ENCODE data around the gene VAMP1.

Gene VAMP1

GRCh38 chr12:6461401-6462233 lies 8.9 kb downstream of the VAMP1 start:
- Histone ChIP-seq H3K9me3 (ENCODE audit: control insufficient read depth, insufficient read depth, low read length) (no peaks in the 10 kb centered on the region), H3F3A (ENCODE audit: control insufficient read depth, insufficient read depth) (peaks cover 20% of the 10 kb centered on the region), H3K27ac (ENCODE audit: low read depth, low read length) (peak overlapping the region; percentile 76), H3K4me2 (ENCODE audit: low read length) (peak overlapping the region; percentile 68), H3K4me1 (ENCODE audit: control insufficient read depth, low read length) (peaks cover 68% of the 10 kb centered on the region), H3K4me3 (ENCODE audit: low read length) (peak overlapping the region; percentile 50), H3K36me3 (ENCODE audit: control insufficient read depth, low read length) (peaks cover 94% of the 10 kb centered on the region), H3K79me2 (ENCODE audit: control insufficient read depth, low read length) (peaks cover 36% of the 10 kb centered on the region), H3K9me2 (replicated peaks; ENCODE audit: control insufficient read depth, low read length) (no peaks in the 10 kb centered on the region), H4K20me1 (ENCODE audit: control insufficient read depth, insufficient read depth, low read depth, low read length) (no peaks in the 10 kb centered on the region), H3K27me3 (ENCODE audit: control insufficient read depth, low read length) (no peaks in the 10 kb centered on the region)
- TF ChIP-seq CTCF (IDR thresholded peaks at IDR 0.05; ENCODE audit: low read depth, low read length, poor library complexity, severe bottlenecking): no peak
- TF ChIP-seq EZH2phosphoT487 (IDR thresholded peaks at IDR 0.05; ENCODE audit: borderline replicate concordance, low read length): no peak

GRCh38 chr12:6460751-6461371 lies 9.6 kb downstream of the VAMP1 start:
- Histone ChIP-seq H3F3A (ENCODE audit: control insufficient read depth, insufficient read depth) (peaks cover 15% of the 10 kb centered on the region), H3K79me2 (ENCODE audit: control insufficient read depth, low read length) (peaks cover 28% of the 10 kb centered on the region), H3K36me3 (ENCODE audit: control insufficient read depth, low read length) (peaks cover 89% of the 10 kb centered on the region), H3K4me1 (ENCODE audit: control insufficient read depth, low read length) (peaks cover 63% of the 10 kb centered on the region), H3K4me2 (ENCODE audit: low read length) (peak overlapping the region; percentile 68), H3K27ac (ENCODE audit: low read depth, low read length) (peak overlapping the region; percentile 76), H3K9me3 (ENCODE audit: control insufficient read depth, insufficient read depth, low read length) (no peaks in the 10 kb centered on the region), H3K4me3 (ENCODE audit: low read length) (peak overlapping the region; percentile 50), H3K9me2 (replicated peaks; ENCODE audit: control insufficient read depth, low read length) (no peaks in the 10 kb centered on the region), H4K20me1 (ENCODE audit: control insufficient read depth, insufficient read depth, low read depth, low read length) (no peaks in the 10 kb centered on the region), H3K27me3 (ENCODE audit: control insufficient read depth, low read length) (no peaks in the 10 kb centered on the region)
- TF ChIP-seq CTCF (IDR thresholded peaks at IDR 0.05; ENCODE audit: low read depth, low read length, poor library complexity, severe bottlenecking): no peak
- no peak for TF ChIP-seq EZH2phosphoT487 (IDR thresholded peaks at IDR 0.05; ENCODE audit: borderline replicate concordance, low read length)

- no peak overlapping the region for H3K27ac ChIP-seq (ENCODE audit: low read depth, low read length)
- no peaks in the 10 kb centered on the region for H4K20me1 ChIP-seq (ENCODE audit: control insufficient read depth, insufficient read depth, low read depth, low read length)
- no peaks in the 10 kb centered on the region for H3K9me3 ChIP-seq (ENCODE audit: control insufficient read depth, insufficient read depth, low read length)
- no peak overlapping the region for H3K4me3 ChIP-seq (ENCODE audit: low read length)
- peaks cover 48% of the 10 kb centered on the region for H3K4me1 ChIP-seq (ENCODE audit: control insufficient read depth, low read length)
- no peaks in the 10 kb centered on the region for H3K27me3 ChIP-seq (ENCODE audit: control insufficient read depth, low read length)
- TF ChIP-seq EZH2phosphoT487 (IDR thresholded peaks at IDR 0.05; ENCODE audit: borderline replicate concordance, low read length) (no peak), CTCF (IDR thresholded peaks at IDR 0.05; ENCODE audit: low read depth, low read length, poor library complexity, severe bottlenecking) (no peak)
- H3K4me2 ChIP-seq (ENCODE audit: low read length): no peak overlapping the region
- H3K9me2 ChIP-seq (replicated peaks; ENCODE audit: control insufficient read depth, low read length): no peaks in the 10 kb centered on the region
- H3K79me2 ChIP-seq (ENCODE audit: control insufficient read depth, low read length): peaks cover 14% of the 10 kb centered on the region
- peaks cover 26% of the 10 kb centered on the region for H3F3A ChIP-seq (ENCODE audit: control insufficient read depth, insufficient read depth)
- peaks cover 88% of the 10 kb centered on the region for H3K36me3 ChIP-seq (ENCODE audit: control insufficient read depth, low read length)
These were observed 11.5 kb downstream of the VAMP1 start for GRCh38 chr12:6459004-6459337.
